Measurements from ENCODE around the gene SIPA1L3. TPM values are rescaled to one million over a fixed set of nuclear protein-coding genes. Genes with fewer than 3 reads are reported as not detected.

The SIPA1L3 gene
- total RNA-seq, 1 experiment from 2014 or later: 125 TPM

DNA sequence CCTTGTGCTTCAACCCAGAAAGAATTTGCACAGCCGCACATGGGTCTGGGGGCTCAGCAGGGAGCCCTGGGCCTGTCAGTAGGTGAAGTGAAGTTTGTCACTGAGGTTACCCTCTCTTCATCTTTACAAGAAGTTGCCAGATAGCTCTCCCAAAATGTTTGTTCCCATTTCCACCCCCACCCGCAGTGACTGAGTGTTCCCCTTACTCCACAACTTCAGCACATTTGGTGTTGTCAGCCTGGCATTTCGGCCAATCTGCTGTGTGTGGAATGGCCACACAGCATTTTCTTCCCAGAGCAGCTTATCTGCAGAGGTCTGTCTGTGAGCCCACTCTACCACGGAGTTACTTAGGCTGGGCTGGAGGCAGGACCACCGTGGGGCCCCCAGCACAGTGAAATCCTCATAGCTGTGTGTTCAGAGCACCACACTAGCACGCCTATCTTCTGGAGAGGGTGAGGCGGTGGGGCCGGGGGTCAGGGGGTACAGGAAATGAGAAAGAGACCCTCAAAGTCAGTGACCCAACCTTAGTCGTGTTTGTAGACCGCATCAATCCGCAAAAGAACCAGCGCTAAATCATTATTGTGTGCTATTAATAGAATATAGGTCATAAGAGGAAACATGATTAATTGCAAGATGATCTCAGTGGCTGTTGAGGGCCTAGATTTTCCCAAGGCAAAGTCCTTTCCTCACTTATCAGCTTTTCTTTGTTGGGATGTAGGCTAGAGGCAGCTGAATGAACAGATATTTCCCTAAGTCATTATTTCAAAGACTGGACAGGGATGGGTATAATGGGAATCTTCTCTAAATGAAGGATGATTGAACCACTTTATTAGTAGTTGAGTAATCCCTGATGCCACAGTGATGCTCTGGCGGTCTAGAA is 116.0 kb downstream of the SIPA1L3 start:
- Mint-ChIP-seq H3K27ac (ENCODE audit: unreplicated experiment) (peak overlapping the region; percentile 59), H3K27me3 (ENCODE audit: insufficient read depth, unreplicated experiment) (no peaks in the 10 kb centered on the region), H3K4me3 (ENCODE audit: unreplicated experiment) (no peak overlapping the region), H3K9me3 (ENCODE audit: unreplicated experiment) (no peaks in the 10 kb centered on the region), H3K36me3 (ENCODE audit: insufficient read depth, unreplicated experiment) (peaks cover 51% of the 10 kb centered on the region), H3K4me1 (ENCODE audit: low read depth, unreplicated experiment) (peaks cover 20% of the 10 kb centered on the region)
- peaks cover 28% of the 10 kb centered on the region for H3K4me1 ChIP-seq
- no peaks in the 10 kb centered on the region for H3K27me3 ChIP-seq (replicated peaks; ENCODE audit: control insufficient read depth, insufficient read depth, low read length)
- ChIA-PET POLR2A (no interaction called here), CTCF (no interaction called here)
- H3K9me3 ChIP-seq: no peaks in the 10 kb centered on the region
- no peak overlapping the region for H3K4me3 ChIP-seq (ENCODE audit: low read depth, low read length)
- intact Hi-C loops (cut with micrococcal nuclease; ENCODE audit: unreplicated experiment): no loop called here
- H3K36me3 ChIP-seq (ENCODE audit: control insufficient read depth, insufficient read depth, low read length): peaks cover 5% of the 10 kb centered on the region
- no peak for DNase-seq
- TF ChIP-seq, protein P1, sequence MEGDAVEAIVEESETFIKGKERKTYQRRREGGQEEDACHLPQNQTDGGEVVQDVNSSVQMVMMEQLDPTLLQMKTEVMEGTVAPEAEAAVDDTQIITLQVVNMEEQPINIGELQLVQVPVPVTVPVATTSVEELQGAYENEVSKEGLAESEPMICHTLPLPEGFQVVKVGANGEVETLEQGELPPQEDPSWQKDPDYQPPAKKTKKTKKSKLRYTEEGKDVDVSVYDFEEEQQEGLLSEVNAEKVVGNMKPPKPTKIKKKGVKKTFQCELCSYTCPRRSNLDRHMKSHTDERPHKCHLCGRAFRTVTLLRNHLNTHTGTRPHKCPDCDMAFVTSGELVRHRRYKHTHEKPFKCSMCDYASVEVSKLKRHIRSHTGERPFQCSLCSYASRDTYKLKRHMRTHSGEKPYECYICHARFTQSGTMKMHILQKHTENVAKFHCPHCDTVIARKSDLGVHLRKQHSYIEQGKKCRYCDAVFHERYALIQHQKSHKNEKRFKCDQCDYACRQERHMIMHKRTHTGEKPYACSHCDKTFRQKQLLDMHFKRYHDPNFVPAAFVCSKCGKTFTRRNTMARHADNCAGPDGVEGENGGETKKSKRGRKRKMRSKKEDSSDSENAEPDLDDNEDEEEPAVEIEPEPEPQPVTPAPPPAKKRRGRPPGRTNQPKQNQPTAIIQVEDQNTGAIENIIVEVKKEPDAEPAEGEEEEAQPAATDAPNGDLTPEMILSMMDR (IDR thresholded peaks at IDR 0.05; ENCODE audit: insufficient read depth in 1 of 2, low read depth in 1 of 2, low read length in 1 of 2, severe bottlenecking in 1 of 2, unreplicated experiment in 1 of 2): no peak
- no TSS peak for BruUV-seq (replicated peaks)

DNA sequence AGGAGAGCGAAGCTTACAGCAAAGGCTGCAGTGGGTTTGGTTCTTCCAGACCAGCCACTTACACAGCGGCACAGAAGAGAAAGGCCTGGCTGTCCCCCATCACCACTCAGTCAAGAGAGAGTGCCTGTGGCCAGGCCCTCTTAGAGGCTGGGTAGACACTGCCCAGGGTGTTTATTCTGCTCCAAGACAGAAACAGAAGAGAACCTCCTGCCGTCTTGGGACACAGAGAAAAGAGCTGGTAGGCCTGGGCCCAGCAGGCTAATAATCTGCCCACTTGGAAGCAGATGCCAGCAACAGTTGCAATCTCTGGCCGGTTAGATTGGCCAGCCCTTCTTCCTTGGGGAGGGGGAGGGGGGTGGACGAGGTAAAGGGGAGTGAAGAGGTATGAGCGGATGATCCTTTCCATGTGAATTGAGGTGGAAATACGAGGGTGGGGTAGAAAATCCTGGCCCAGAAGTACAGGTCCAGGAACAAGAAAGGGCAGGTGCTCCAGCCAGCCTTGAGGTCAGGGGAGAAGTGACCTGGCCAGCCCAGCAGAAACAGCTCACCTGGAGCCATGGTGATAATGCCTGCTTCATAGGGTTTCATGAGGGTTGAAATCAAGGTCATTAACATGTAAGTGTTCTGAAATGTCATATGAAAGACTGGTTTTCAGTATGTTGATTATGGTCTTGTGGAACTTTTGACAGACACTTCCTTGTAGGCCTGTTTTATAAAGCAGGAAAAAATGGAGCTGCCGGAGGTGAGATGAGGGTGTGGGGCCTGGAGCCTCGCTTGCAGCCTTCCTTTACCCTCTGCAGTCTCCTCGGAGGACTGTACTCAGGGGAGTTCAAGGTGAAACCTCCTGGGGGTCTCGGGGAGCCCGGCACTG is 116.9 kb downstream of the SIPA1L3 start:
- Mint-ChIP-seq H3K27ac (ENCODE audit: unreplicated experiment) (peak overlapping the region; percentile 59), H3K4me1 (ENCODE audit: low read depth, unreplicated experiment) (peaks cover 20% of the 10 kb centered on the region), H3K27me3 (ENCODE audit: insufficient read depth, unreplicated experiment) (no peaks in the 10 kb centered on the region), H3K36me3 (ENCODE audit: insufficient read depth, unreplicated experiment) (peaks cover 48% of the 10 kb centered on the region), H3K4me3 (ENCODE audit: unreplicated experiment) (no peak overlapping the region), H3K9me3 (ENCODE audit: unreplicated experiment) (no peaks in the 10 kb centered on the region)
- Histone ChIP-seq H3K4me3 (ENCODE audit: low read depth, low read length) (no peak overlapping the region), H3K27me3 (replicated peaks; ENCODE audit: control insufficient read depth, insufficient read depth, low read length) (no peaks in the 10 kb centered on the region), H3K36me3 (ENCODE audit: control insufficient read depth, insufficient read depth, low read length) (peaks cover 5% of the 10 kb centered on the region), H3K9me3 (no peaks in the 10 kb centered on the region), H3K4me1 (peaks cover 28% of the 10 kb centered on the region)
- BruUV-seq (replicated peaks): no TSS peak
- ChIA-PET POLR2A (no interaction called here), CTCF (no interaction called here)
- intact Hi-C loops (cut with micrococcal nuclease; ENCODE audit: unreplicated experiment): no loop called here
- no peak for DNase-seq
- TF ChIP-seq, protein P1 (IDR thresholded peaks at IDR 0.05; ENCODE audit: insufficient read depth in 1 of 2, low read depth in 1 of 2, low read length in 1 of 2, severe bottlenecking in 1 of 2, unreplicated experiment in 1 of 2): no peak

DNA sequence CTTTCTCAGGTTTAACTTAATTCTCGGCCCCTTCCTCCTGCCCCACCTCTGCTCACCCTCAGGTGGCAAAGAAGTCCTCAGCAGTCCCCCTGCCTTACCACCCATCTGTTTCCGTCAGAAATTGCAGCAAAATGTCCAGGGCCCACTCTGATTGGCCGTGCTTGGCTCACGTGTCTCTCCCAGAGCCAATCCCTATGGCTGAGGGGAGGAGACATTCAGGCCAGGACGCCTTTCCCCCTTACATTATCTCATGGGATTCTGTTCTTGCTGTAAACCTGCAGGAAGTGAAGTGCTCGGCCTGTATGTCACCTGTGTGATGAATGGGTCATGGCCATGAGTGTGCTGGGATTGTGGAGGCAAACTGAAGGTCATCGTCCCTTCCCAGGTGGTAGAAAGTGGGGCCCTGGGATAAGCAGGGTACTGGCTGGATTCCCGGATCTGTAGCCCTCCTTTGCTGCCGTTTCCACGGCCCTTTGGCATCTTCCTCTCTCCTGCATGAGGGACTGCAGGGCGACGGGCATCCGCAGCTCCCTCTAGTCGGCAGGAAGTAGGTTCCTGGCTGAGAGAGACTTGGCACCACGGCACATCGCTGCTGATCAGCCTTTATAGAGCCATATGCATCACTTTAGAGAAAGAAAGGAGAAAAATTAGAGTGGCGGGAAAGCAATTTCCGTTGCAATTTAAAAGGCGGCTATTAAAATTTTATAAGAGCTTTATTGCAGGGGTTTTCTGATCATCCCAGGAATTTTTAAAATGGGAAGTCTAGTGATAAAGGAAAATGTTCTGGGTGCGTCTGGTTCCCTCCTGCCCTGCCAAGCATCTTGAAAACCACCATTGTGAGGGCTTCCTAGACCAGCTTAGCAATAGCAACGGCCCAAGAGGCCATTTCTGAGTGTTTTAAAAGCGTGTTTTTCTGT is 118.2 kb downstream of the SIPA1L3 start:
- Mint-ChIP-seq H3K4me1 (ENCODE audit: low read depth, unreplicated experiment) (peaks cover 20% of the 10 kb centered on the region), H3K27ac (ENCODE audit: unreplicated experiment) (no peak overlapping the region), H3K27me3 (ENCODE audit: insufficient read depth, unreplicated experiment) (no peaks in the 10 kb centered on the region), H3K9me3 (ENCODE audit: unreplicated experiment) (no peaks in the 10 kb centered on the region), H3K36me3 (ENCODE audit: insufficient read depth, unreplicated experiment) (peaks cover 61% of the 10 kb centered on the region), H3K4me3 (ENCODE audit: unreplicated experiment) (no peak overlapping the region)
- BruUV-seq (replicated peaks): no TSS peak
- H3K36me3 ChIP-seq (ENCODE audit: control insufficient read depth, insufficient read depth, low read length): peaks cover 5% of the 10 kb centered on the region
- TF ChIP-seq, protein P1 (IDR thresholded peaks at IDR 0.05; ENCODE audit: insufficient read depth in 1 of 2, low read depth in 1 of 2, low read length in 1 of 2, severe bottlenecking in 1 of 2, unreplicated experiment in 1 of 2): no peak
- no peak overlapping the region for H3K4me3 ChIP-seq (ENCODE audit: low read depth, low read length)
- no peaks in the 10 kb centered on the region for H3K9me3 ChIP-seq
- CTCF ChIA-PET: no interaction called here
- no peaks in the 10 kb centered on the region for H3K27me3 ChIP-seq (replicated peaks; ENCODE audit: control insufficient read depth, insufficient read depth, low read length)
- no peak for DNase-seq
- H3K4me1 ChIP-seq: peaks cover 28% of the 10 kb centered on the region
- POLR2A ChIA-PET: no interaction called here
- intact Hi-C loops (cut with micrococcal nuclease; ENCODE audit: unreplicated experiment): no loop called here
